ENCODE results near the gene ZBTB2.

- TF ChIP-seq, protein P1, sequence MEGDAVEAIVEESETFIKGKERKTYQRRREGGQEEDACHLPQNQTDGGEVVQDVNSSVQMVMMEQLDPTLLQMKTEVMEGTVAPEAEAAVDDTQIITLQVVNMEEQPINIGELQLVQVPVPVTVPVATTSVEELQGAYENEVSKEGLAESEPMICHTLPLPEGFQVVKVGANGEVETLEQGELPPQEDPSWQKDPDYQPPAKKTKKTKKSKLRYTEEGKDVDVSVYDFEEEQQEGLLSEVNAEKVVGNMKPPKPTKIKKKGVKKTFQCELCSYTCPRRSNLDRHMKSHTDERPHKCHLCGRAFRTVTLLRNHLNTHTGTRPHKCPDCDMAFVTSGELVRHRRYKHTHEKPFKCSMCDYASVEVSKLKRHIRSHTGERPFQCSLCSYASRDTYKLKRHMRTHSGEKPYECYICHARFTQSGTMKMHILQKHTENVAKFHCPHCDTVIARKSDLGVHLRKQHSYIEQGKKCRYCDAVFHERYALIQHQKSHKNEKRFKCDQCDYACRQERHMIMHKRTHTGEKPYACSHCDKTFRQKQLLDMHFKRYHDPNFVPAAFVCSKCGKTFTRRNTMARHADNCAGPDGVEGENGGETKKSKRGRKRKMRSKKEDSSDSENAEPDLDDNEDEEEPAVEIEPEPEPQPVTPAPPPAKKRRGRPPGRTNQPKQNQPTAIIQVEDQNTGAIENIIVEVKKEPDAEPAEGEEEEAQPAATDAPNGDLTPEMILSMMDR (IDR thresholded peaks at IDR 0.05), result no peak
- TF ChIP-seq POLR2AphosphoS5 (IDR thresholded peaks at IDR 0.05), result no peak
- TF ChIP-seq POLR2A (IDR thresholded peaks at IDR 0.05), result no peak
- no peak for TF ChIP-seq EP300 (IDR thresholded peaks at IDR 0.05)
Measured at GRCh38 chr6:151341476-151342195, 49.7 kb downstream of the ZBTB2 start.

All from upper lobe of left lung (tissue), 4 donors.